Measurements from ENCODE around the gene GALNTL6.

GALNTL6 gene

GRCh38 chr4:171889681-171890080, 76.5 kb downstream of the GALNTL6 start:
- no peak overlapping the region for H3K4me3 Mint-ChIP-seq
- H3K4me1 Mint-ChIP-seq, result no peaks in the 10 kb centered on the region
- no peaks in the 10 kb centered on the region for H3K9me3 Mint-ChIP-seq
- no peaks in the 10 kb centered on the region for H3K27me3 Mint-ChIP-seq (ENCODE audit: low read depth, poor library complexity)
- no peak for DNase-seq
- TF ChIP-seq CTCF (IDR thresholded peaks at IDR 0.05), result no peak
- no peaks in the 10 kb centered on the region for H3K36me3 Mint-ChIP-seq (ENCODE audit: low read depth)
- H3K27ac Mint-ChIP-seq, result no peak overlapping the region

GRCh38 chr4:171891038-171891437, 77.8 kb downstream of the GALNTL6 start:
- no peak for TF ChIP-seq CTCF (IDR thresholded peaks at IDR 0.05)
- no peaks in the 10 kb centered on the region for H3K27me3 Mint-ChIP-seq (ENCODE audit: low read depth, poor library complexity)

DNA sequence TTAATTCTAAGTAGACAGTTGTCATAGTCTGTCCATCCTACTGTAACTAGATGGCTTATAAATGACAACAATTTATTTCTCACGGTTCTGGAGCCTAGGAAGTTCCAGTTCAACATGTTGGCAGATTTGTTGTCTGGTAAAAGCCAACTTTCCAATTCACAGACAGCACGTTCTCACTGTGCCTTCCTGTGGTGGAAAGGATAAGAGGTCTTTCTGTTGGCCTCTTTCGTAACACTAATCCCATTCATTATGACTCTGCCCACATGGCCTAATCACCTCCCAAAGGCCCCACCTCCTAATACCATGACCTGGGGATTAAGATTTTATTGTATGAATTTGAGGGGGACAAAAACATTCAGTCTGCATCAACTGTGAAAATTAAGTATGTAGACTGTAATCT, 83.2 kb downstream of the GALNTL6 start:
- H3K27me3 Mint-ChIP-seq (ENCODE audit: low read depth, poor library complexity), result peaks cover 4% of the 10 kb centered on the region
- H3K27ac Mint-ChIP-seq, result no peak overlapping the region
- no peak for TF ChIP-seq CTCF (IDR thresholded peaks at IDR 0.05)
- H3K4me3 Mint-ChIP-seq, result no peak overlapping the region
- H3K9me3 Mint-ChIP-seq, result peaks cover 4% of the 10 kb centered on the region
- H3K4me1 Mint-ChIP-seq, result peaks cover 5% of the 10 kb centered on the region
- H3K36me3 Mint-ChIP-seq (ENCODE audit: low read depth), result no peaks in the 10 kb centered on the region
- DNase-seq, result no peak

More at GRCh38 chr4:171891038-171891437, 77.8 kb downstream of the GALNTL6 start:
- no peak overlapping the region for H3K27ac Mint-ChIP-seq
- no peaks in the 10 kb centered on the region for H3K36me3 Mint-ChIP-seq (ENCODE audit: low read depth)
- no peaks in the 10 kb centered on the region for H3K4me1 Mint-ChIP-seq
- H3K9me3 Mint-ChIP-seq, result no peaks in the 10 kb centered on the region
- H3K4me3 Mint-ChIP-seq, result no peak overlapping the region
- DNase-seq, result no peak

DNA sequence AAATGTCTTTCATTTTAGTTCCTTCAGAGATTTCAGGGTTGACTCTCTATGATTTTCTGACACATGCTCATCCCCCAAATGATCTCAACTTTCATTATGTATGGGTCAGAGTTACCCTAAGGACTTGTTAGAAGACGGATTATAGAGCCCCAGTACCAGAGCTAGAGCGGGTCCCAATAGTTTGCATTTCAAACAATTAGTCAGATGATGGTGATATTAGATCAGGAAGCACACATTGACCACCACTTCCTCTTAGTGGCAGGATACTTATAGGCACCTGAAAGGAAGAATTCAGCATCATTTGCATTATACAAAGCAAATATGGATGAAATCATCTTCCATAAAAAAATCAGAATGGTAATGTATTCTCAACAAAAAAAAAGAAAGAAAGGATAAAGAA, 106.1 kb downstream of the GALNTL6 start:
- no peak for DNase-seq
- H3K27ac Mint-ChIP-seq, result no peak overlapping the region
- H3K27me3 Mint-ChIP-seq (ENCODE audit: low read depth, poor library complexity), result no peaks in the 10 kb centered on the region
- no peaks in the 10 kb centered on the region for H3K4me1 Mint-ChIP-seq
- TF ChIP-seq CTCF (IDR thresholded peaks at IDR 0.05), result no peak
- no peaks in the 10 kb centered on the region for H3K36me3 Mint-ChIP-seq (ENCODE audit: low read depth)
- H3K9me3 Mint-ChIP-seq, result no peaks in the 10 kb centered on the region
- no peak overlapping the region for H3K4me3 Mint-ChIP-seq

GRCh38 chr4:171920901-171921300, 107.7 kb downstream of the GALNTL6 start:
- Mint-ChIP-seq H3K27ac (no peak overlapping the region), H3K4me1 (no peaks in the 10 kb centered on the region), H3K36me3 (ENCODE audit: low read depth) (no peaks in the 10 kb centered on the region), H3K9me3 (no peaks in the 10 kb centered on the region), H3K4me3 (no peak overlapping the region), H3K27me3 (ENCODE audit: low read depth, poor library complexity) (peaks cover 4% of the 10 kb centered on the region)
- TF ChIP-seq CTCF (IDR thresholded peaks at IDR 0.05), result no peak
- no peak for DNase-seq

DNA sequence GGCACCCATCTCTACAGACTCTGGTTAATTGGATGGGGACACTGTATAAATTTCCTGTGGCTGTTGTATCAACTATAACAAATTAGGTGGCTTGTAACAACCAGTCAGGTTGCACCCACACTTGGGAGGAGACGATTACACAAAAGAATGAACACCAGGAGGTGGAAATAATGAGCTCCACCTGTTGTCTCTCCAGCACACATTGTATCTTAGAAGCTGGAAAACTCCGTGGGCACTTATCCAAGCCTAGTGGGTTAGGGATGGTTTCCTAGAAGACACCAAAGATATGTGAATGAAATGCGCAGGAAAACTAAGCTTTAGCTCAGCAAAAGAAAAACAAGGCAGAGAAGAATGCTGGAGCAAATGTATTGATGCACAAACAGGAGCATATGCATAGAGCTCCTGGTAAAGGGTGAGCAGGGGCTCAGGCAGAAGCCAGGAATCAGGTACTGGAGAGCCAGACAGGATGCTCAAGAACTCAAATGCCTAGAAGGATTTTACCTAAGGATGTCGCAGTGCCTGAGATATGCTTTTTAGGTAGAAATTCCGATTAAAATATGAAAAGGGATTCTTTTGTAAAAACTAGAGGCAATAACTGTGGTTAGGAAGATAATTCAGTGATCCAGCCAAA, 111.7 kb downstream of the GALNTL6 start:
- no peak for DNase-seq
- Mint-ChIP-seq H3K27me3 (ENCODE audit: low read depth, poor library complexity) (peaks cover 4% of the 10 kb centered on the region), H3K27ac (no peak overlapping the region), H3K4me3 (no peak overlapping the region), H3K4me1 (no peaks in the 10 kb centered on the region), H3K9me3 (no peaks in the 10 kb centered on the region), H3K36me3 (ENCODE audit: low read depth) (no peaks in the 10 kb centered on the region)
- TF ChIP-seq CTCF (IDR thresholded peaks at IDR 0.05), result no peak
